T-helper 17 cell (primary cell): Measurements from ENCODE around the gene SERPINB4. TPM values are rescaled to one million over a fixed set of nuclear protein-coding genes. Genes with fewer than 3 reads are reported as not detected.

ENCODE experiments used
- ATAC-seq: fragments of 150-1000 bp; cut with Tn5 transposase; 2 replicates; pipeline ENCODE4 v1.10.0; 2021; ENCODE audit warnings: mild to moderate bottlenecking, moderate library complexity
- DNase-seq, 3 donors: peaks; one replicate each; pipeline versions ENCODE4 v3.0.0 to v3.0.0-alpha.2; 2020 to 2021
- H3K9me3 ChIP-seq: one replicate; pipeline ENCODE4 v1.7.0; 2013; ENCODE audit warnings: low read length, mild to moderate bottlenecking; ENCODE audit not compliant: control insufficient read depth, poor library complexity, severe bottlenecking
- H3K27ac Mint-ChIP-seq: one replicate; pipeline ENCODE4 v1.8.0; 2022; ENCODE audit warnings: mild to moderate bottlenecking, moderate library complexity, mixed read lengths
- H3K27me3 Mint-ChIP-seq: one replicate; pipeline ENCODE4 v1.8.0; 2022; ENCODE audit warnings: mixed read lengths
- H3K36me3 Mint-ChIP-seq: one replicate; pipeline ENCODE4 v1.8.0; 2022; ENCODE audit warnings: low read depth, mixed read lengths
- H3K4me1 Mint-ChIP-seq: one replicate; pipeline ENCODE4 v1.8.0; 2022; ENCODE audit warnings: mild to moderate bottlenecking, mixed read lengths
- H3K4me3 Mint-ChIP-seq: one replicate; pipeline ENCODE4 v1.8.0; 2022; ENCODE audit warnings: mild to moderate bottlenecking, moderate library complexity, mixed read lengths
- total RNA-seq, 4 donors: library from RNA in 2 of 4; stranded (reverse) in 2 of 4; gene quantifications; one replicate each; pipeline ENCODE4 v1.2.3 and lab custom pipeline; 2022 to 2026

Gene SERPINB4
- total RNA-seq, 2 donors from 2014 or later = not detected

- Mint-ChIP-seq H3K4me3 (no peak overlapping the region), H3K27me3 (peaks cover 10% of the 10 kb centered on the region), H3K27ac (no peak overlapping the region)
Measured at GRCh38 chr18:63617049-63617914, 26.8 kb downstream of the SERPINB4 start.

DNA sequence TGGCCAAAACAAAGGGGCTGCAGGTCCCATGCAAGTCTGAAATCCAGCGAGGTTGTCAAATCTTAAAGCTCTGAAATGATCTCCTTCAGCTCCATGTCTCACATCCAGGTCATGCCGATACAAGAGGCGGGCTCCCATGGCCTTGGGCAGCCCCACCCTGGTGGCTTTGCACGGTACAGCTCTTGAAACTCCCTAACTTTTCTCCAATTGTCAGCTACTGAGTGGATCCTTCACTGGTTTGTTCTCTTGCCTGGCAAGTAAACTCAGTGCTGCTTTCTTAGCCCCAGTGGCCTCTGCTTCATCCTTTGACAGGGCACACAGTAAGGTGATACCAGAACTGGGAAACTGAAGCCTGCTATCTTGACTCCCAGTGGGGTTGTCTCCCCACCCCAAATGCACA, 30.6 kb downstream of the SERPINB4 start:
- no peak for DNase-seq
- H3K27ac Mint-ChIP-seq = no peak overlapping the region
- peaks cover 30% of the 10 kb centered on the region for H3K27me3 Mint-ChIP-seq
- no peak for ATAC-seq
- no peaks in the 10 kb centered on the region for H3K4me1 Mint-ChIP-seq
- H3K4me3 Mint-ChIP-seq = no peak overlapping the region
- H3K9me3 ChIP-seq = no peaks in the 10 kb centered on the region
- H3K36me3 Mint-ChIP-seq = no peaks in the 10 kb centered on the region

More at GRCh38 chr18:63617049-63617914, 26.8 kb downstream of the SERPINB4 start:
- H3K9me3 ChIP-seq = no peaks in the 10 kb centered on the region
- H3K4me1 Mint-ChIP-seq = no peaks in the 10 kb centered on the region
- no peak for DNase-seq
- no peaks in the 10 kb centered on the region for H3K36me3 Mint-ChIP-seq
- no peak for ATAC-seq

- Mint-ChIP-seq H3K4me1 (no peaks in the 10 kb centered on the region), H3K27ac (no peak overlapping the region), H3K27me3 (peaks cover 24% of the 10 kb centered on the region), H3K4me3 (no peak overlapping the region), H3K36me3 (no peaks in the 10 kb centered on the region)
- no peaks in the 10 kb centered on the region for H3K9me3 ChIP-seq
- DNase-seq (no peak), ATAC-seq (no peak)
Measured at GRCh38 chr18:63606526-63606925, 37.5 kb downstream of the SERPINB4 start.

GRCh38 chr18:63604791-63605567, 39.1 kb downstream of the SERPINB4 start:
- no peaks in the 10 kb centered on the region for H3K4me1 Mint-ChIP-seq
- DNase-seq = no peak
- no peaks in the 10 kb centered on the region for H3K9me3 ChIP-seq
- H3K36me3 Mint-ChIP-seq = no peaks in the 10 kb centered on the region
- peaks cover 11% of the 10 kb centered on the region for H3K27me3 Mint-ChIP-seq
- H3K4me3 Mint-ChIP-seq = no peak overlapping the region
- ATAC-seq = no peak
- no peak overlapping the region for H3K27ac Mint-ChIP-seq

GRCh38 chr18:63603772-63604171, 40.3 kb downstream of the SERPINB4 start:
- peaks cover 4% of the 10 kb centered on the region for H3K27me3 Mint-ChIP-seq
- no peaks in the 10 kb centered on the region for H3K9me3 ChIP-seq
- H3K27ac Mint-ChIP-seq = no peak overlapping the region
- ATAC-seq = no peak
- no peaks in the 10 kb centered on the region for H3K36me3 Mint-ChIP-seq
- H3K4me1 Mint-ChIP-seq = no peaks in the 10 kb centered on the region
- H3K4me3 Mint-ChIP-seq = no peak overlapping the region
- DNase-seq = no peak

DNA sequence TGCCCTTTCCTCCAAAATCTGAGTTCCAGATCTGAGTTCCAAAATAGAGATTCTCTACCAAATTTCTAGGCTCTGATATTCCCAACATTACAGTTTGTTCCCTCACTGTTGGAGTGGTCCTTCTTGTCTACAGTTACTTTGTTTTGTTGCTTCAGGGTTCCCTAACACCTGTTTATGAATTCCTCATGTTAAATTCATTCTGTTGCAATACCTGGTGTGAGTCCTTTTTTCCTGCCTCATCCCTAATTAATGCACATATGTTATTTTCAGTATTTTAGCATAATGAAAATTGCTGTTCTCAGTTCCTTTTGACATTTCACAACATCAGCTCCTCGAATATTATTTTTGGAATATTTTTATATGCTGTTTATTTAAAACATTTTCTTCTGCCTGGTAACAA, 40.7 kb downstream of the SERPINB4 start:
- ATAC-seq (no peak), DNase-seq (no peak)
- no peak overlapping the region for H3K4me3 Mint-ChIP-seq
- no peaks in the 10 kb centered on the region for H3K9me3 ChIP-seq
- peaks cover 4% of the 10 kb centered on the region for H3K27me3 Mint-ChIP-seq
- no peaks in the 10 kb centered on the region for H3K36me3 Mint-ChIP-seq
- no peaks in the 10 kb centered on the region for H3K4me1 Mint-ChIP-seq
- no peak overlapping the region for H3K27ac Mint-ChIP-seq

- H3K9me3 ChIP-seq = no peaks in the 10 kb centered on the region
- ATAC-seq (no peak), DNase-seq (no peak)
- H3K36me3 Mint-ChIP-seq = no peaks in the 10 kb centered on the region
- H3K4me3 Mint-ChIP-seq = no peak overlapping the region
- no peak overlapping the region for H3K27ac Mint-ChIP-seq
- H3K4me1 Mint-ChIP-seq = no peaks in the 10 kb centered on the region
- H3K27me3 Mint-ChIP-seq = peaks cover 23% of the 10 kb centered on the region
Measured at GRCh38 chr18:63596964-63597363, 47.1 kb downstream of the SERPINB4 start.

- ATAC-seq (no peak), DNase-seq (no peak)
- Mint-ChIP-seq H3K27ac (no peak overlapping the region), H3K4me1 (peaks cover 2% of the 10 kb centered on the region), H3K4me3 (no peak overlapping the region), H3K36me3 (no peaks in the 10 kb centered on the region), H3K27me3 (peaks cover 20% of the 10 kb centered on the region)
- H3K9me3 ChIP-seq = no peaks in the 10 kb centered on the region
Measured at GRCh38 chr18:63592471-63592870, 51.6 kb downstream of the SERPINB4 start.

DNA sequence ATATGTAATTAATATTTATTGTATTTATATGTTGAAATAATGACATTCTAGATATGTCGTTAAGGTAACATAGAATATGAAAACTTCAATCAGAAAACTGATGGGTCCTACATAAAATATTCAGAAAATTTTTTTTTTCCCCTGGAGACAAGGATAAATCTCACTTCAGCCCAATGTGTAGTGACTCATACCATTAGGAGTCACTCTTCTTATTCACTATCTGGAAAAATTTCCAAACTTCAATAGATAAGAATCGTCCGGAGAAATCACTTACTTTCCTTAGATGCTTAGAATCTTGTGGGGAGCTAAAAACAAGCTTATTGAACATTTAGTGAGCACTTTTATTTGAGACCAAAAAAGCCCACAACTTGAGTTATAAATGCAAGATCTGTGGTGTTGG, 52.3 kb downstream of the SERPINB4 start:
- Mint-ChIP-seq H3K36me3 (no peaks in the 10 kb centered on the region), H3K4me1 (peaks cover 2% of the 10 kb centered on the region), H3K27ac (no peak overlapping the region), H3K4me3 (no peak overlapping the region), H3K27me3 (peaks cover 17% of the 10 kb centered on the region)
- ATAC-seq = no peak
- H3K9me3 ChIP-seq = no peaks in the 10 kb centered on the region
- DNase-seq = no peak

GRCh38 chr18:63590966-63591695, 52.9 kb downstream of the SERPINB4 start:
- Mint-ChIP-seq H3K4me1 (peaks cover 2% of the 10 kb centered on the region), H3K27ac (no peak overlapping the region), H3K36me3 (no peaks in the 10 kb centered on the region), H3K4me3 (no peak overlapping the region), H3K27me3 (peaks cover 17% of the 10 kb centered on the region)
- ATAC-seq (no peak), DNase-seq (no peak)
- H3K9me3 ChIP-seq = no peaks in the 10 kb centered on the region

GRCh38 chr18:63590373-63590772, 53.7 kb downstream of the SERPINB4 start:
- ATAC-seq = no peak
- Mint-ChIP-seq H3K27ac (no peak overlapping the region), H3K4me3 (no peak overlapping the region), H3K36me3 (no peaks in the 10 kb centered on the region), H3K4me1 (peaks cover 2% of the 10 kb centered on the region), H3K27me3 (peaks cover 23% of the 10 kb centered on the region)
- no peak for DNase-seq
- no peaks in the 10 kb centered on the region for H3K9me3 ChIP-seq

GRCh38 chr18:63588909-63589308, 55.1 kb downstream of the SERPINB4 start:
- Mint-ChIP-seq H3K27me3 (peaks cover 30% of the 10 kb centered on the region), H3K4me3 (no peak overlapping the region), H3K36me3 (no peaks in the 10 kb centered on the region), H3K4me1 (peaks cover 2% of the 10 kb centered on the region), H3K27ac (no peak overlapping the region)
- H3K9me3 ChIP-seq = no peaks in the 10 kb centered on the region
- ATAC-seq (no peak), DNase-seq (no peak)
